HL-60 (cell line): ENCODE results near the gene PTPRN2.

Source experiments
- CTCF ChIP-seq: IDR thresholded peaks from one replicate; pipeline ENCODE4 v1.5.1; 2011; ENCODE audit warnings: low read length, control low read depth, inconsistent platforms; ENCODE audit not compliant: insufficient read depth
- POLR2AphosphoS5 ChIP-seq: IDR thresholded peaks from 2 replicates; pipeline ENCODE4 v1.6.1; 2012; ENCODE audit warnings: low read depth
- SPI1 ChIP-seq: IDR thresholded peaks from 2 replicates; pipeline ENCODE4 v1.6.1; 2012; ENCODE audit warnings: low read depth, mild to moderate bottlenecking, borderline replicate concordance

- TF ChIP-seq CTCF, result no peak
- no peak for TF ChIP-seq SPI1
- no peak for TF ChIP-seq POLR2AphosphoS5
These were observed 553.1 kb downstream of the PTPRN2 start for GRCh38 chr7:158034571-158034970.
